GM21526 (cell line): ENCODE measurements around the gene CKAP2.
"Not testable (repeated sequence)": the region's sequence is repeated elsewhere in the genome, so short reads cannot be mapped to it uniquely, and the experiment has no call there.

ENCODE experiments used
- ATAC-seq: cut with Tn5 transposase; IDR thresholded peaks from one replicate; pipeline ENCODE4 v1.9.1; 2021; ENCODE audit warnings: moderate library complexity; ENCODE audit not compliant: unreplicated experiment, low FRiP score

CKAP2 gene

DNA sequence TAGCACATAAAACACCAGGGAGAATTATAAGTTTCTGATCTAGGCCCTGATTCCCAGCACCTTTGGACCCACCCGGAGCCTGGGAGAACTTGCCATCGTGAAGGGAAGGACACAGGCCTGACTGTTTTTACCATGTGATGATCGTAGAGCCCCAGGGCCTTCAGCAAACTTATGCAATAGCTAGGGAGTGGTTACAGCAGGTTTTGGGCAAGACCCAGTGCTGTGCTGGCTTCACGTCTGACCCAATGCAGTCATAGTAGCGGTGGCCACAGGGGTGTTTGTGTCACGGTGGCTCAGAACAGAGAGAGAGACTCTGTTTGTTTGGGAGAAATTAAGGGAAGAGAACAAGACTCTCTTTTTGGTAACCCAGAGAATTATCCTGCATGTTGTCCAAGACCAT lies 68.0 kb downstream of the CKAP2 start:
- not testable (repeated sequence) for ATAC-seq
